A549 (cell line): ENCODE results near the gene ZNF496. TPM values are rescaled to one million over a fixed set of nuclear protein-coding genes. Genes with fewer than 3 reads are reported as not detected.
"Not testable (repeated sequence)": the region's sequence is repeated elsewhere in the genome, so short reads cannot be mapped to it uniquely, and the experiment has no call there.

ENCODE experiments used
- ATAC-seq, 2 experiments: fragments of 200-7000 bp in 1 of 2; fragments of >200 bp in 1 of 2; cut with Nextera tagmentation in 1 of 2; cut with Tn5 transposase in 1 of 2; 3 replicates each; pipeline versions ENCODE4 v1.8.0 to v1.9.1; 2018 to 2020; ENCODE audit warnings: mild to moderate bottlenecking in 1 of 2, moderate library complexity in 1 of 2
- CTCF ChIA-PET: fragments of 300-600 bp; sonication (Branson Sonifier 250); formaldehyde crosslinking; extraction: SDS; loops from one replicate; lab custom pipeline; 2021; ENCODE audit warnings: antibody characterized with exemption, inconsistent platforms; lab: Yijun Ruan, JAX
- POLR2A ChIA-PET: fragments of 350-600 bp; formaldehyde crosslinking; extraction: SDS; loops from one replicate; lab custom pipeline; 2021; ENCODE audit warnings: antibody characterized with exemption, inconsistent platforms; lab: Yijun Ruan, JAX
- DNase-seq, 2 experiments: peaks; one replicate each; pipeline versions ENCODE4 v3.0.0 to v3.0.0-alpha.2; 2011 to 2016; ENCODE audit warnings: low read depth in 1 of 2, low spot score in 1 of 2
- FAIRE-seq: peaks from 2 replicates; lab custom pipeline; 2011; peaks lifted over from hg19 to GRCh38; lab: Jason Lieb, UNC
- H3K27ac ChIP-seq, 2 experiments: fragments of >200 bp; sonication (Bioruptor Twin); formaldehyde crosslinking; 3 replicates each; pipeline ENCODE4 v1.5.1; 2016 to 2017
- H3K4me1 ChIP-seq: fragments of >200 bp; sonication (Bioruptor Twin); formaldehyde crosslinking; 3 replicates; pipeline ENCODE4 v1.6.1; 2016
- H3K4me2 ChIP-seq: fragments of >200 bp; sonication (Bioruptor Twin); formaldehyde crosslinking; 3 replicates; pipeline ENCODE4 v1.6.1; 2016
- H3K4me3 ChIP-seq: fragments of >200 bp; sonication (Bioruptor Twin); formaldehyde crosslinking; 3 replicates; pipeline ENCODE4 v1.5.1; 2016
- H3K9me3 ChIP-seq: fragments of >200 bp; sonication (Bioruptor Twin); formaldehyde crosslinking; 3 replicates; pipeline ENCODE4 v1.6.1; 2016
- CBX8 ChIP-seq: fragments of 200-600 bp; sonication (generic); IDR thresholded peaks from 2 replicates; pipeline ENCODE4 v1.6.1; 2016
- EHF ChIP-seq: fragments of 250-450 bp; sonication (Bioruptor Pico); IDR thresholded peaks from 2 replicates; pipeline ENCODE4 v1.5.0; 2020; ENCODE audit warnings: mild to moderate bottlenecking
- EP300 ChIP-seq, 2 experiments: fragments of >200 bp; sonication (Bioruptor Twin); formaldehyde crosslinking; IDR thresholded peaks; 2 replicates in 1 of 2; 3 replicates in 1 of 2; pipeline ENCODE4 v1.6.1; 2016 to 2017
- FOSL2 ChIP-seq, 2 experiments: fragments of 450-650 bp in 1 of 2; fragments of >200 bp in 1 of 2; sonication (Bioruptor Twin) in 1 of 2; formaldehyde crosslinking; IDR thresholded peaks; 2 replicates each; pipeline versions ENCODE4 v1.5.0 to v1.6.1; 2016 to 2020; ENCODE audit warnings: mild to moderate bottlenecking in 1 of 2, moderate library complexity in 1 of 2
- FOXS1 ChIP-seq: fragments of 250-450 bp; sonication (Bioruptor Pico); IDR thresholded peaks from 2 replicates; pipeline ENCODE4 v1.5.0; 2020; ENCODE audit warnings: mild to moderate bottlenecking, moderate library complexity
- HES2 ChIP-seq: fragments of >200 bp; sonication (Bioruptor Twin); formaldehyde crosslinking; IDR thresholded peaks from 2 replicates; pipeline ENCODE4 v1.6.1; 2016
- HOXB13 ChIP-seq: fragments of 250-450 bp; sonication (Bioruptor Pico); IDR thresholded peaks from 2 replicates; pipeline ENCODE4 v1.5.0; 2020; ENCODE audit warnings: low read depth, mild to moderate bottlenecking, moderate library complexity
- JUNB ChIP-seq: fragments of >200 bp; sonication (Bioruptor Twin); formaldehyde crosslinking; IDR thresholded peaks from 2 replicates; pipeline ENCODE4 v1.6.1; 2016
- KDM5A ChIP-seq: fragments of 200-600 bp; sonication (generic); IDR thresholded peaks from 2 replicates; pipeline ENCODE4 v1.6.1; 2016; ENCODE audit warnings: antibody characterized with exemption, mild to moderate bottlenecking
- MYC ChIP-seq: IDR thresholded peaks from 2 replicates; pipeline ENCODE4 v1.6.1; 2012; ENCODE audit warnings: mild to moderate bottlenecking, inconsistent platforms, low read length, improper control_type of control experiment, borderline replicate concordance
- NPAS2 ChIP-seq: fragments of 250-450 bp; sonication (Bioruptor Pico); IDR thresholded peaks from 2 replicates; pipeline ENCODE4 v1.8.0; 2022; ENCODE audit warnings: mild to moderate bottlenecking, moderate library complexity, borderline replicate concordance
- PBX3 ChIP-seq: IDR thresholded peaks from 2 replicates; pipeline ENCODE4 v1.6.1; 2012
- POLR2AphosphoS2 ChIP-seq: conservative IDR thresholded peaks from 2 replicates; pipeline ENCODE4 v1.6.1; 2012; ENCODE audit warnings: low read length, improper control_type of control experiment, inconsistent platforms
- RCOR1 ChIP-seq: fragments of 150-350 bp; IDR thresholded peaks from 2 replicates; pipeline ENCODE4 v1.6.1; 2014; ENCODE audit warnings: antibody characterized with exemption, low read length, low read depth
- REST ChIP-seq: fragments of 200-600 bp; sonication (generic); IDR thresholded peaks from 2 replicates; pipeline ENCODE4 v1.6.1; 2016; ENCODE audit warnings: antibody characterized with exemption, mild to moderate bottlenecking, moderate library complexity
- RNF2 ChIP-seq: fragments of 200-600 bp; sonication (generic); IDR thresholded peaks from 2 replicates; pipeline ENCODE4 v1.6.1; 2016; ENCODE audit warnings: low read depth, mild to moderate bottlenecking, antibody characterized with exemption, moderate library complexity, borderline replicate concordance
- SMC3 ChIP-seq: fragments of >200 bp; sonication (Bioruptor Twin); formaldehyde crosslinking; IDR thresholded peaks from 3 replicates; pipeline ENCODE4 v1.6.1; 2018; ENCODE audit warnings: inconsistent platforms
- SREBF2 ChIP-seq: fragments of 450-650 bp; IDR thresholded peaks from 2 replicates; pipeline ENCODE4 v1.6.1; 2014; ENCODE audit warnings: mild to moderate bottlenecking, moderate library complexity
- TFCP2L1 ChIP-seq: fragments of 250-450 bp; sonication (Bioruptor Pico); IDR thresholded peaks from 2 replicates; pipeline ENCODE4 v1.5.0; 2021; ENCODE audit warnings: mild to moderate bottlenecking
- ZC3H11A ChIP-seq: fragments of 450-650 bp; IDR thresholded peaks from 2 replicates; pipeline ENCODE4 v1.6.1; 2014; ENCODE audit warnings: antibody characterized with exemption, mild to moderate bottlenecking
- ZFP36 ChIP-seq: fragments of 450-650 bp; IDR thresholded peaks from 2 replicates; pipeline ENCODE4 v1.6.1; 2014; ENCODE audit warnings: borderline replicate concordance; ENCODE audit not compliant: partially characterized antibody
- ZSCAN20 ChIP-seq: fragments of 250-450 bp; sonication (Bioruptor Pico); IDR thresholded peaks from 2 replicates; pipeline ENCODE4 v1.8.0; 2022; ENCODE audit warnings: mild to moderate bottlenecking, moderate library complexity
- WGBS: methylation state at CpG from one replicate; pipeline ENCODE4 v1.1.6; 2017; ENCODE audit errors: missing lambda C conversion rate; 5-methylcytosine and 5-hydroxymethylcytosine counted together
- polyA plus RNA-seq, 4 experiments: library from polyadenylated mRNA; depleted of rRNA in 3 of 4; stranded (reverse); fragments of >200 nt; fragmentation: RNase III in 1 of 4; extraction: RNeasy Plus Mini Kit Qiagen cat#74134 plus additional on column Dnase treatment in 1 of 4; gene quantifications; 2 replicates in 3 of 4; 3 replicates in 1 of 4; pipeline ENCODE4 v1.2.3, GENCODE V29; 2011 to 2017

Gene ZNF496
- polyA plus RNA-seq, 2 of the 4 experiments (the other 2 are of a cell fraction): 13.1 to 16.1 TPM

- FAIRE-seq: no peak
- DNase-seq: no peak
- CTCF ChIA-PET: no interaction called here
- Histone ChIP-seq H3K4me1 (no peaks in the 10 kb centered on the region), H3K4me2 (no peak overlapping the region), H3K4me3 (no peak overlapping the region)
- WGBS: 86% methylated on average over 20 of the region's 20 CpGs
- POLR2A ChIA-PET: no interaction called here
- TF ChIP-seq CBX8: no peak
- TF ChIP-seq HES2: no peak
- no peak for TF ChIP-seq EHF
- TF ChIP-seq HOXB13 (CRISPR knock-in tag): no peak
- no peak for TF ChIP-seq EP300 (IDR thresholded peaks at IDR 0.05)
- TF ChIP-seq POLR2AphosphoS2: no peak
- TF ChIP-seq, all 56 proteins: peak for 0
- Histone ChIP-seq H3K27ac (no peak overlapping the region), H3K9me3 (peaks cover 9% of the 10 kb centered on the region; the same call in 1 of the 3 replicates)
- no peak for ATAC-seq
Measured at GRCh38 chr1:247290576-247290975, 41.1 kb downstream of the ZNF496 start.

- H3K4me3 ChIP-seq, FAIRE-seq, DNase-seq, H3K4me2 ChIP-seq, POLR2A ChIA-PET, ATAC-seq, H3K9me3 ChIP-seq, CTCF ChIA-PET, H3K27ac ChIP-seq, H3K4me1 ChIP-seq: not testable (repeated sequence)
- WGBS: 88% methylated on average over 19 of the region's 19 CpGs
Measured at GRCh38 chr1:247289274-247289892, 42.3 kb downstream of the ZNF496 start.

GRCh38 chr1:247288341-247288740 lies 43.3 kb downstream of the ZNF496 start:
- 79% methylated on average over 6 of the region's 6 CpGs for WGBS
- ATAC-seq (no peak), DNase-seq (no peak), FAIRE-seq (no peak)
- TF ChIP-seq PBX3 (no peak), RNF2 (no peak), EP300 (IDR thresholded peaks at IDR 0.05) (no peak), ZC3H11A (no peak), RCOR1 (no peak), JUNB (no peak), REST (no peak), NPAS2 (CRISPR knock-in tag) (no peak), MYC (no peak), TFCP2L1 (CRISPR knock-in tag) (no peak)
- Histone ChIP-seq H3K4me3 (no peak overlapping the region), H3K4me2 (no peak overlapping the region), H3K27ac (no peak overlapping the region), H3K9me3 (peaks cover 9% of the 10 kb centered on the region; the same call in 1 of the 3 replicates), H3K4me1 (no peaks in the 10 kb centered on the region)
- ChIA-PET CTCF (no interaction called here), POLR2A (no interaction called here)

GRCh38 chr1:247287460-247287859 lies 44.2 kb downstream of the ZNF496 start:
- 75% methylated on average over 14 of the region's 14 CpGs for WGBS
- Histone ChIP-seq H3K27ac (no peak overlapping the region), H3K4me3 (no peak overlapping the region), H3K4me1 (no peaks in the 10 kb centered on the region), H3K4me2 (no peak overlapping the region), H3K9me3 (peaks cover 9% of the 10 kb centered on the region; the same call in 1 of the 3 replicates)
- no peak for ATAC-seq
- FAIRE-seq: no peak
- no peak for DNase-seq
- ChIA-PET CTCF (no interaction called here), POLR2A (no interaction called here)
- TF ChIP-seq SMC3: no peak
- TF ChIP-seq SREBF2: no peak
- no peak for TF ChIP-seq ZSCAN20 (CRISPR knock-in tag)
- TF ChIP-seq KDM5A: no peak
- no peak for TF ChIP-seq EP300 (IDR thresholded peaks at IDR 0.05)
- TF ChIP-seq RNF2: no peak
- no peak for TF ChIP-seq FOSL2 (IDR thresholded peaks at IDR 0.05)
- TF ChIP-seq FOSL2 (CRISPR knock-in tag; IDR thresholded peaks at IDR 0.05): no peak
- TF ChIP-seq FOXS1 (CRISPR knock-in tag): no peak
- TF ChIP-seq HOXB13 (CRISPR knock-in tag): no peak
- TF ChIP-seq TFCP2L1 (CRISPR knock-in tag): no peak
- no peak for TF ChIP-seq JUNB
- no peak for TF ChIP-seq ZFP36
- no peak for TF ChIP-seq CBX8
